HG02623 (cell line): Measurements from ENCODE around the gene ELMO1.

ENCODE experiments used
- ATAC-seq: cut with Tn5 transposase; IDR thresholded peaks from one replicate; pipeline ENCODE4 v1.9.1; 2021; ENCODE audit warnings: moderate library complexity; ENCODE audit not compliant: unreplicated experiment

The ELMO1 gene

GRCh38 chr7:36821617-36822016, 627.0 kb downstream of the ELMO1 start:
- ATAC-seq: no peak

GRCh38 chr7:36820527-36821170, 628.0 kb downstream of the ELMO1 start:
- ATAC-seq: no peak

- no peak for ATAC-seq
Measured at GRCh38 chr7:36819639-36820038, 629.0 kb downstream of the ELMO1 start.

- no peak for ATAC-seq
Measured at GRCh38 chr7:36814311-36814710, 634.4 kb downstream of the ELMO1 start.

GRCh38 chr7:36811807-36812206, 636.9 kb downstream of the ELMO1 start:
- no peak for ATAC-seq

- ATAC-seq: no peak
Measured at GRCh38 chr7:36810489-36810888, 638.2 kb downstream of the ELMO1 start.

- no peak for ATAC-seq
Measured at GRCh38 chr7:36810032-36810431, 638.6 kb downstream of the ELMO1 start.

- no peak for ATAC-seq
Measured at GRCh38 chr7:36809510-36809909, 639.2 kb downstream of the ELMO1 start.

GRCh38 chr7:36809086-36809485, 639.6 kb downstream of the ELMO1 start:
- no peak for ATAC-seq

- no peak for ATAC-seq
Measured at GRCh38 chr7:36806891-36807290, 641.8 kb downstream of the ELMO1 start.
